GM23338 (cell line): ENCODE measurements around the gene SEM1.

Experiments used
- CREB1 ChIP-seq: fragments of 250-450 bp; sonication (Bioruptor Pico); IDR thresholded peaks from 2 replicates; pipeline ENCODE4 v1.5.0; 2020; ENCODE audit warnings: low read depth, mild to moderate bottlenecking, moderate library complexity
- ETS1 ChIP-seq: IDR thresholded peaks from 2 replicates; pipeline ENCODE4 v1.6.1; 2016; ENCODE audit warnings: antibody characterized with exemption
- EZH2 ChIP-seq: fragments of 200-600 bp; sonication (generic); IDR thresholded peaks from one replicate; pipeline ENCODE4 v1.8.0; 2017; ENCODE audit warnings: antibody characterized with exemption, mild to moderate bottlenecking, low read depth; ENCODE audit not compliant: unreplicated experiment
- EZH2phosphoT487 ChIP-seq: fragments of 200-600 bp; sonication (generic); IDR thresholded peaks from one replicate; pipeline ENCODE4 v1.8.1; 2018; ENCODE audit warnings: antibody characterized with exemption; ENCODE audit not compliant: unreplicated experiment
- JUNB ChIP-seq: IDR thresholded peaks from one replicate; pipeline ENCODE4 v1.6.1; 2016; ENCODE audit warnings: antibody characterized with exemption; ENCODE audit not compliant: unreplicated experiment
- POLR2AphosphoS5 ChIP-seq: IDR thresholded peaks from 2 replicates; pipeline ENCODE4 v1.6.1; 2016; ENCODE audit warnings: antibody characterized with exemption, low read depth
- REST ChIP-seq: IDR thresholded peaks from one replicate; pipeline ENCODE4 v1.6.1; 2018; ENCODE audit warnings: antibody characterized with exemption; ENCODE audit not compliant: unreplicated experiment
- STAT1 ChIP-seq: IDR thresholded peaks from one replicate; pipeline ENCODE4 v1.6.1; 2016; ENCODE audit warnings: antibody characterized with exemption; ENCODE audit not compliant: unreplicated experiment
- ZNF114 ChIP-seq: fragments of 250-450 bp; sonication (Bioruptor Pico); IDR thresholded peaks from 2 replicates; pipeline ENCODE4 v1.5.0; 2020; ENCODE audit warnings: mild to moderate bottlenecking, moderate library complexity
- ZNF331 ChIP-seq: fragments of 250-450 bp; sonication (Bioruptor Pico); IDR thresholded peaks from 2 replicates; pipeline ENCODE4 v1.5.0; 2020; ENCODE audit warnings: low read depth, mild to moderate bottlenecking, moderate library complexity
- TF ChIP-seq, protein P1 (sequence below), 2 experiments: fragments of 200-600 bp in 1 of 2; sonication (generic) in 1 of 2; conservative IDR thresholded peaks; 2 replicates each; pipeline versions ENCODE4 v1.5.1 to v1.6.1; 2016 to 2017; ENCODE audit warnings: antibody characterized with exemption in 2 of 2, low read depth in 2 of 2, mild to moderate bottlenecking in 2 of 2, moderate library complexity in 1 of 2

DNA sequence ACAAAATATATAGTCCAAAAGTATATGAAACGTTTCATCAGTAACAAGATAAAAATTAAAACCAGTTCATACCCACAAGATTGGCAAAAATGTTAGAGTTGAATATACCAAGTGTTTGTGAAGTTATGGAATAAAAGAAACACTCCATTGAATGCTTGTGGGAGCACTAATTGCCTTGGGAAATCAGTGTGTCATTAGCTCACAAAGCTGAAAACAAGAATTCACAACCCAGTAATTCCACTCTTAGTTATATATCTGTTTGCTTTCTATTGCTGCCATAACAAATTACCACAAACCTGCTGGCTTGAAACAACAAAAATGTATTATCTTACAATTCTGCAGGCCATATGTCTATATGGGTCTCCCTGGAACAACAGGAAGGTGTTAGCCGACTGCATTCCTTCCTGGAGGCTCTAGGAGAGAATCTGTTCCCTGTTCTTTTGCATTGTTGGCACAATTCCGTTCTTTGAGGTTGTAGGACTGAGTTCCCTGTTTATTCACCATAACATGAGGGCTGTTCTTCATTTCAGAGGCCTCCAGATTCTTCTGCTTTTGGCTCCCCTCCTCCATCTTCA, 45.7 kb downstream of the SEM1 start:
- TF ChIP-seq POLR2AphosphoS5 (no peak), EZH2phosphoT487 (no peak), REST (no peak), EZH2 (no peak), JUNB (no peak), STAT1 (no peak), ZNF114 (no peak), ETS1 (no peak), CREB1 (CRISPR knock-in tag) (no peak), ZNF331 (no peak)
- TF ChIP-seq, protein P1, sequence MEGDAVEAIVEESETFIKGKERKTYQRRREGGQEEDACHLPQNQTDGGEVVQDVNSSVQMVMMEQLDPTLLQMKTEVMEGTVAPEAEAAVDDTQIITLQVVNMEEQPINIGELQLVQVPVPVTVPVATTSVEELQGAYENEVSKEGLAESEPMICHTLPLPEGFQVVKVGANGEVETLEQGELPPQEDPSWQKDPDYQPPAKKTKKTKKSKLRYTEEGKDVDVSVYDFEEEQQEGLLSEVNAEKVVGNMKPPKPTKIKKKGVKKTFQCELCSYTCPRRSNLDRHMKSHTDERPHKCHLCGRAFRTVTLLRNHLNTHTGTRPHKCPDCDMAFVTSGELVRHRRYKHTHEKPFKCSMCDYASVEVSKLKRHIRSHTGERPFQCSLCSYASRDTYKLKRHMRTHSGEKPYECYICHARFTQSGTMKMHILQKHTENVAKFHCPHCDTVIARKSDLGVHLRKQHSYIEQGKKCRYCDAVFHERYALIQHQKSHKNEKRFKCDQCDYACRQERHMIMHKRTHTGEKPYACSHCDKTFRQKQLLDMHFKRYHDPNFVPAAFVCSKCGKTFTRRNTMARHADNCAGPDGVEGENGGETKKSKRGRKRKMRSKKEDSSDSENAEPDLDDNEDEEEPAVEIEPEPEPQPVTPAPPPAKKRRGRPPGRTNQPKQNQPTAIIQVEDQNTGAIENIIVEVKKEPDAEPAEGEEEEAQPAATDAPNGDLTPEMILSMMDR (conservative IDR thresholded peaks at IDR 0.05; ENCODE audit: low read depth in 2 of 2) = no peak
